GM03348 (cell line): ENCODE results near the gene AIF1.

Experiments used
- DNase-seq: peaks from one replicate; pipeline ENCODE4 v3.0.0; 2012; ENCODE audit warnings: low spot score

Gene AIF1

DNA sequence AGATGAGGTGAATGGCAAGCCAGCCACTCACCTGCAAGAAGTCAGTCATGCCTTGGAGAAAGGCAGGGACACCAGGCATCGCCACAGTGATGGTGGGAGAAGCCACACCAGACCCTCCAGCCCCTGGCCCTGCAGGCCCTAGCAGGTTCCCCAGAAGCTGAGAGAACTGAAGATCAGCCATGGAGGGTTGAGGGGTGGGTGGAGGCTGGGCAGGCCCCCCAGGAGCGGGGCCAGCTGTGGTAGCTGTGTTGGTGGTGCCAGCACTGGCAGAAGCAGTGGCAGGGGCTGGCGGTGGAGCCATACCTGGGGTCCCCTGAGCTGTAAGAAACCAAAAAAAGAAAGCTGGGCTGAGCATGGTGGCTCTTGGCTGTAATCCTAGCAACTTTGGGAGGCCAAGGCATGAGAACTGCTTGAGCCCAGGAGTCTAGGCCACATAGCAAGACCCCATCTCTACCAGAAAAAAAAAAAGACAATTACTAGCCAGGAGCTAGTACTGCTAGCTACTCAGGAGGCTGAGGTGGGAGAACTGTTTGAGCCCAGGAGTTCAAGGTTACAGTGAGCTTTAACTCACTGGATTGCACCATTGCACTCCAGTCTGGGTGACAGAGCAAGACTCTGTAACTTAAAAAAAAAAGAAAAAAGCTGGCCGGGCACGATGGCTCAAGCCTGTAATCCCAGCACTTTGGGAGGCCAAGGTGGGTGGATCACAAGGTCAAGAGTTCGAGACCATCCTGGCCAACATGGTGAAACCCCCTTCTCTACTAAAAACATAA lies 27.9 kb downstream of the AIF1 start:
- DNase-seq, result no peak

DNA sequence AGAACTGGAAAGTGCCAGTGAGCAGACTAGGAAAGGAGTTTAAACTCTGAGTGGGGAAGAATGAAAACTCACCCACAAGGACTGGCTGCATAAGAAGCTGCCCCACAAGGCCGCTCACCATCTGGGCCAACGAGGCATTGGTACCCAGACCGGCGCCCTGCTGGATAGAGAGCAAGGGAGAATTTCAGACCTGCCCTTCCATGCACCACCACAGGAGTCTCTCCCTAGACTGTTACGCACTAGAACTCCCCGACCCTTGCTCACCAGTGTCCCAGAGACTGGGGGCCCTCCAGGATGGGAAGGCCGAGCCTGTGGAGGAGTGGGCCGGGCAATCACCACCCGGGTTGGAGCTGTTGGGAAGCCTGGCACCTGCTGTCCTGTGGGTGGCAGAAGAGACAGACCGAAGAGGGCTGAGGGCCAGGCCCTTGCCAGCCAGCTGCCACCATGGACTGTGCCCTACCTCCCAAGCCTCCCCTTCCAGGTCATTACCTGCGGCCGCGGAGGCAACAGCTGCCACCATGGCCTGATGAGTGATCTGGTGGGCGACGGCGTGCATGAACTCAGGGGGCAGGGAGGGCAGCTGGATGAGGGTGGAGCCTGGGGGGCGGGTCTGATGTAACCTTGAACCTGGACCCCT lies 28.9 kb downstream of the AIF1 start:
- no peak for DNase-seq

DNA sequence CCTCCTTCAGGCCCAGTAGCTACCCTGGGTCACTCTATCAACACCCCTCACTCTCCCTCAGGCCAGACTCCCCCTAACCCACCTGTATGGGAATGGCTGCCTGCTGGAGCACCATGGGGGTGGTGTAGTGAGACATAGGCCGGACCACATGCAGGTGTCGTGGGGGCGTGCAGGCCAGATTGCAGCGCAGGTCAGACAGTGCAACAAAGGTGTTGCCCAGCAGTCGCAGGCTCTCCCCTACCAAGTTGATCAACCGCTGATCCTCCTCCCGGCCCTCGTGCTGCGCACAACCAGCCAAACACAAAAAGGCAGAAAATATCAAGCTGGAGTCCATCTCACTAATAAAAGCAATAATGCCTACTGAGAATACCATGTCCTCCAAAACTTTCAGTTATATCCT lies 30.3 kb downstream of the AIF1 start:
- no peak for DNase-seq

DNA sequence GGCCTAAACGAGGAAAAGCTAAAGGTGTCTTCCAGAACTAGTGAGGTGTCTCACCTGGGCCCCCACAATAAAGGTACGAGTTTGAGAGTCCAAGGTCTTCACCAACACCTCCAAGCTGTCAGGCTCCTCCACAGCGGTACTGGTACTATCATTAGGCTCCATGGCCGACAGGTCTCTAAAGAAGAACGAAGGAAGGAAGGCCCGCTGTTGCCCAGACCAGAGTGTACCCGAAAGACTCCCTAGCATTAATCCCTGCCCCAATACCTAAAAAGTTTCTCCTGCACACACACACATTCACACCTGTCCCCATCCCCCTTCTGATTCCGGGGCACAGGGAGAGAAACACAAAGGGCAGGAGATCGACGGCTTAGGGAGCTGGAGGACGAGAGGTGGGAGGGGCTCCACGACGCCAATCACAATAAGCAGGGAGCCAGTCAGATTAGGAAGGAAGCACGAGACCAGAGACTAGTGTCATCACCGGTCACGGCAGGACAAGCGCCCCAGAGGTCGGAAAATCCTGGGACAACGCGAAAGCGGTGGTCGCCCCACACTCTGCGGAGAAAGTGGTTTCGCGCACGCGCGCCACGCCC lies 36.7 kb downstream of the AIF1 start:
- peak; percentile 86 for DNase-seq

DNA sequence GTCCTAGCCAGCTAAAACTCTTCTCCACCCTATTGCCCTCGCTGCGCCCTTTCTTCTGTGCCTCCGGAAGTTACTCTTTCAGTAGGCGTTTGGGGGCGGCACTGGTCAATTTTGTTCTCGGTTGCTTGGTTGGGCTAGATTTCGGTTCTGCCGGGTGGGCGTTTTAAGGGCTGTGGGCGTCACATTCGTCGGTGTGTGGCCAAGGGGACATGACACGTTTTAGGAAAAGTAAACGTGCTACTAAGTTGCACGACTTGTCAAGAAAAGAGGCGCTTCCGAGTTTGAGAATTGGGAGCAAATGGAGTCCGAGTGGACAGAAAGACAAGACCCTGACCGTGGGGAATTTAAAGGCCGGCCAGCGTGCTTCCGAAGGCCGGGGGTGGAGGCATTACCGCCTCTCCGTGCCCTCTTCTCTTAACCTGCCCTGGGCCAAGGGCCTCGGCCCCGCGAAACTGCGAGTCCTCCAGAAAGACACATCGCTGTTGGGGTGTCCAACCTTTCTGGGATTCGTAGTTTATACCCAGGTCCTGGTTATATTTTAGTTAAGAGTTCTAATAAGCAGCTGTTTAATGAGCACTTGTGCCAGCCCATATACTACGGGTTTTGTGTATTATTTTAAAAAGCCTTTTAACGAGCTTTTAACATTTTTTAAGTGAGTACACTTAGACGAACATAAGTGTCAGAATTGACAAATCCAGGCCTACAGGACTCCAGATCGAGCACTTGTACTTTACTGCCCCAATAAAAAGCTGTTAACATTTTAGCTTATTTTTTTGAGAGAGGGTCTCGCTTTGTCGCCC lies 38.1 kb downstream of the AIF1 start:
- DNase-seq, result peak; percentile 91

DNA sequence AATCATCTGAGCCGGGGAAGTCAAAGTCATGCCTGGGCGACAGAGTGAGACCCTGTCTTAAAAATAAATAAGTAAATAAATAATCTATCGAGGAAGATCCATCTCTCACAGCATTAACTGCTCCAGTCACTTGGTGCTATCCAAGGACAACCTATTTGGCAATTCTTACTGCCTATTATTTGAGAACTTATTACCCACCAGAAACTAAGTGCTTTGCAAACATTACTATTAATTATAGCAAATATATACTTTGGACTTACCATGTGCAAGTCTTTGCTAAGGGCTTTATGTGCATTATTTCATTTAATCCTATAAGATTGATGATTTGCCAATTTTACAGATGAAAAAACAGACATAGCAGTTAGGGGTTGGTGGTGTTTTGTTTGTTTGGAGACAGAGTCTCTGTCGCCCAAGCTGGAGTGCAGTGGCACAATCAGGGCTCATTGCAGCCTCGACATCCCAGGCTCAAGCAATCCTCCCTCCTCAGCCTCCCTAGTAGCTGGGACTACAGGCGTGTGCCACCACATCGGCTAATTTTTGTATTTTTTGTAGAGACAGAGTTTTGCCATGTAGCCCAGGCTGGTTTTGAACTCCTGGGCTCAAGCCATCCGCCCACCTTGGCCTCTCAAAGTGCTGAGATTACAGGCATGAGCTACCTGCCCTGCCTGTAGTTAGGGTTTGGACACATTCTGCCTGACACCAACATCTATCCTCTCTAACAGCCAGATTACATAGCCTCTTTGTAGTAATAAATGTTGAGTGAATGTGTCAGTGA lies 39.7 kb downstream of the AIF1 start:
- no peak for DNase-seq

DNA sequence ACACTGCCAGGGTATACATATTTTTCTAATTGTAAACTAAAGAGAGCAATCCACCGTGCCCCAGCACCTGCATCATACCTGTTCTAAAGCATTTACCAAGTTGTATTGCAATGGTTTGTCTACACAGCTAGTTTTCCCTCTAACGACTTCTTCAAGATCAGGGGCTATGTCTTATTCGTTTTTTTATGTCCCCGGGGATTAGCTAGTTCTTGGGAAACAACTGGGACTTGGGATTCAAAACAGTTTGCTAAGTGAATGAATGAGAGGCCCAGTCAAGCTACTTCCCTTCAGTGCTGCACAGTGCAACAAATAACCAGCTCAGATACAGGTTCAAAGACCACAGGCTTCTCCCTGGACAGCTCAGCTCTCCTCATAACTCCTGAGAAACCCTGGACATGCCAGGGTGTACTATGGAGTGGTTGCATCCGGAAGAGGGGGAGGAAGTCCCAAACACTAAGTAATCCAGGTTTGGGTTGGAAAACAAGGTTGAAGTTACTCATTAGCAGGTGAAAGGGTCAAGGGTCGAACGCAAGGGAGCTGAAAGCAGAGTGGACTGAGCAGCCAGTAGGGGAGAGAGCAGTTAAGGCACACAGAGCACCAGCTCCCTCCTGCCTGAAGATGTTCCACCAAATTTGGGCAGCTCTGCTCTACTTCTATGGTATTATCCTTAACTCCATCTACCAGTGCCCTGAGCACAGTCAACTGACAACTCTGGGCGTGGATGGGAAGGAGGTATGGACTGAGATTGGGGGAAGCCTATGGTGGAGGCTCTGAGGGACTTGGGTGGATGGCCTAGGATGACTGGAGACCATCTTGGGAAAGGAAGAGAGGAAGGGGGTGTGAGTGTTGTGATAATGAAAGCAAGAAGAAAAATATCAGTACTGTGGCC lies 40.6 kb downstream of the AIF1 start, which contains the start of gene APOM:
Gene APOM (plus strand): TSS at position 546 of the 889 bp plus-strand sequence. CDS start 73 bp downstream, at position 619.
- DNase-seq, result no peak

DNA sequence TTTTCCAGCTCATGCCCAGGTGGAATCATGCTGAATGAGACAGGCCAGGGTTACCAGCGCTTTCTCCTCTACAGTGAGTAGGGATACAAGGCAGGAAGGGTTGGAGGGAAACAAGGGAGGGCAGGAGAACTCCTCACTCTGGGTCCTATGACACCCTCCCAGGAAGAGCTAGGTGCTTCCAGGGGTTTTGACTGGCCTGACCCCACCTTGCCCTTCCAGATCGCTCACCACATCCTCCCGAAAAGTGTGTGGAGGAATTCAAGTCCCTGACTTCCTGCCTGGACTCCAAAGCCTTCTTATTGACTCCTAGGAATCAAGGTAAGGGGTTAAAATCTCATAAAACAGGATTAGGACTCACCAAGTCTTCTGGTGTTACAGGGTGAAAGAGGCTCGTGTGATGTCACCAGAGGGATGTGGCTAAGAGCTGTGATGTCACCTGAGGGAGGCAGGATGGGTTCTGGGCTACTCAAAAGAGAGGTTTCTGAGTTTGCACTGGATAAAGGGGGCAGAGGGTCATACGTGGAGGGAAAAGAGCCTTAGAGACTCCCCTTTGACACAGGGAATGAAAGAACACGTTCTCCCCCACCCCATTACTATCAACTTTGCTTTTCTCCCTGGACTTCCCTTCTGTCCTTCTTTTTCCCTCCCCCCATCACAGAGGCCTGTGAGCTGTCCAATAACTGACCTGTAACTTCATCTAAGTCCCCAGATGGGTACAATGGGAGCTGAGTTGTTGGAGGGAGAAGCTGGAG lies 42.5 kb downstream of the AIF1 start:
- no peak for DNase-seq

DNA sequence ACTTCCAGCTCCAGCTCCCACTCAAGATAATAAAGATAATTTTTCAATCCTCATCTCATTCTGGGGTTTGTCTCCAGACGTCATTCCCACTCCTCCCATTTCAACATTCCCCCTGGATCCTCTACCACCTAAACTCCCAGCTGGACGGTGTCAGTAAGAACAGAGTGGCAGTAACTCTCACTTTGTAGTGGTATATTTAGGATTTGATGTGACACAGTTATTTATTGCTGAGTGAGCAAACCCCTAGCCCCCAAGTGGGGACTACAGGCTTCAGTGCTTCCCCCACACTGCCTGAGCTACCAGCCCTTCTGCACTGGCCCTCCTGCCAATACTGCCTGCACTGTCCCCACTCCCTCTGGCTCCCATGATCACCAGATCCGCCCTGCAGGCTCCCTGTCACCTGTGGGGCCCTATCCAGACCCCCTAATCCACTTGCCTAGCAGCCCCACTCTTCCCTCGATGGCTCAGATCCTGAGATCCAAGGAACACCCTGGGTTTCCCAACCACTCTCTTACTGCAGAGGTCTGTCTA lies 43.2 kb downstream of the AIF1 start:
- no peak for DNase-seq

DNA sequence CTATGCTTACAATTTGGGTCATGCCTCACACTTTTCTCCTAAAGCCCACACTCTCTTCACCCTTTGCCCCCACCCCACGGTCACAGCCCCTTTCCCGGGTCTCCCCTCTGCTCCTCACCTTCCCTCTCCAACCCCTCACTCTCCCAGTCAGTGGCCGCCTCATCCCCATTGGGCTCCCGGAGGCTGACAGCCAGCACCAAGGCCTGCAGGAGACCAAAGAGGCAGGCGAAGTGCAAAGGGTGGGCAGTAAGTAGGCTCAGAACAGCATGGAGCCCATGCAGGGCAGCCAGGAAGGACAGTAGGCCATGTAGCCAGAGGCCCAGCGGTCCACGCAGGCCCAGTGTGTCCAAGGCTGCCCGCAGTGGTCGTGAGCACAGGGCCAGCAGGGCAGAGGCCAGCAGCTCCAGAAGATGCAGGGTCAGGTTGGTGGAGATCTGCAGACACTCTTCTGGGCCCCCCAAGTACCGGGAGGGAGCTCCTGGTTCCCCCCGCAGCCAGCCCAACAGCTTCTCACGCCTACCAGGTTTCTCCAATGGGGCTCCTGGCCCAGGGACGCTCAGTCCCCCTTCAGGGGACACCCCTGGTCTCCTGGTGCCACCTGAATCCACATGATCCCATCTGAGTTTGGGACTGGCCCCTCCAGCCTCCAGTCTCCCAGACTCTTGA lies 44.1 kb downstream of the AIF1 start:
- DNase-seq, result no peak

DNA sequence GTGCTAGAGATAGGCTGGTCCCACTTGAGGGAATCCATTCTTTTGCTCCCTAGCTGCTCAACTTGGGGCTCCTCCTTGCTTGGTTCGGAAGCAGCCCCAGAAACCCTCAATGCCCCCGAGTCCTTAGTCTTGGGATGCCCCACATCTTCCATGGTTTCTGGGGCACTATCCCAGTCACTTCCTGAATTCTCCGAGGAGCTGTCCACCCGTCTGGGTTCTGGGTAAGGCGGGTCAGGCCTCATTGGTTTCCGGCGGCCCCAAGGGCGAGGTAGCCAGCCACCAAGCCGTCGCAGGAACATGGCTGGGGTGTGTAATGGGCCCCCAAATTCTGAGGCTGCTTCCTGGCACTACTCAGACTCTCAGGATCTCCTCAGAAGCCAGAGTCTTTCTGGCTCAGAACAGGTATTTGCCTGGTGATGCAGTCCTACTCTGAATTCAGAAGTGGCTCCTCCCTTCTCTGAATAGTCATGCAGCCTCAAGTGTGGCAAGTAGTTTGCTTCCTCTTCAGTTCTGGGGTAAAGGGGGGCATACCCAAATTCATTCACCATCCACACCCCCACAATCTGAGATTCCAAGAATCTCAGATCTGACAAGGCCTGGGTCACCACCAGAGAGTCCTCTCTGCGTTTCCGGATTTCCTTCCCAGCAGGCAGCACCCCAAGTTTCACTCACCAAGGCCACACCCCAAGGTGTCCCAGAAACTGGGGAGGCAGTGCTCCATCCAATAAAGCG lies 44.8 kb downstream of the AIF1 start:
- DNase-seq, result peak; percentile 42

DNA sequence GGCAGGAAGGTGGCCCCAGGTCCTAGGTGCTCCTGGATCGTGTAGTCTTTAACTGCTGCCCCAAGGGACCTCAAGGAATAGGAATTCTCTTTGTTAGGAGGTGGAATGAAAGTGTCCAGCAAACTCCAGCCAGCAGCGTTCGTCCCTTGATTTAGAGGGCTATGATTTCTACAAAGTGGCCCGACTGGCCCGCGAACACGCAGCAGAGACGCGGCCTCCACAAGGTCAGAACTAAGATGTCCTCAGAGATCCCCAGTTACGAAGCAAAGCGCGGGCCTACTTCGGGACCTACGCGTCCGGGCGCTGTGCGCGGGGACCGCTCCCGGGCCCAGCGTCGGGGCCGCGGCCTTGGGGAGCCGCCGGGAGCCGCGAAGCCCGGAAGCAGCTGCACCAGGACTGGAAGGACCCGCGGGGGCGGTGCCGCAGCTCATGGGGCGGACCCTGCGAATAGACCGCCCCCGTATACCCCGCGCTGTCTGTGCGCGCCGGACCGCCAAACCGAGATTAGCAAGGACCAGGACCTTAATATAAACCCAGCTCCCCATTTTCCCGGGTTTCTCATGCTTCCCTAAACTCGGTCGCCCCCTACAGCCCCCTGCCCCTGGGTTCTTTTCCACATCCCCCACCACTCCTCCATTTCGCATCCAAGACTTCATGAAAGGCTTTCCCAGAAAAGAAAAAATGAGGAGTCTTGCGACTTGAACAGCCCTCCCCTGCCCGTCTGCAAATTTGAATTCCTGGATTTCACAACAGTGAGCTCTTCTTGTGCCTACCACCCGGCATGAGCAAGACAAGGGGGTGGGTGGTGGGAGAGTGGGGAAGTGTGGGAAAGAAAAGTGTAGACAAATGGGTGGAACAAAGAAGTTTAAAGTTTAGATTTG lies 45.6 kb downstream of the AIF1 start, which contains the start of gene C6orf47:
Gene C6orf47 (minus strand): TSS at position 398 of the 881 bp plus-strand sequence. CDS start 831 bp downstream, outside the sequence.
- peak; percentile 93 for DNase-seq

DNA sequence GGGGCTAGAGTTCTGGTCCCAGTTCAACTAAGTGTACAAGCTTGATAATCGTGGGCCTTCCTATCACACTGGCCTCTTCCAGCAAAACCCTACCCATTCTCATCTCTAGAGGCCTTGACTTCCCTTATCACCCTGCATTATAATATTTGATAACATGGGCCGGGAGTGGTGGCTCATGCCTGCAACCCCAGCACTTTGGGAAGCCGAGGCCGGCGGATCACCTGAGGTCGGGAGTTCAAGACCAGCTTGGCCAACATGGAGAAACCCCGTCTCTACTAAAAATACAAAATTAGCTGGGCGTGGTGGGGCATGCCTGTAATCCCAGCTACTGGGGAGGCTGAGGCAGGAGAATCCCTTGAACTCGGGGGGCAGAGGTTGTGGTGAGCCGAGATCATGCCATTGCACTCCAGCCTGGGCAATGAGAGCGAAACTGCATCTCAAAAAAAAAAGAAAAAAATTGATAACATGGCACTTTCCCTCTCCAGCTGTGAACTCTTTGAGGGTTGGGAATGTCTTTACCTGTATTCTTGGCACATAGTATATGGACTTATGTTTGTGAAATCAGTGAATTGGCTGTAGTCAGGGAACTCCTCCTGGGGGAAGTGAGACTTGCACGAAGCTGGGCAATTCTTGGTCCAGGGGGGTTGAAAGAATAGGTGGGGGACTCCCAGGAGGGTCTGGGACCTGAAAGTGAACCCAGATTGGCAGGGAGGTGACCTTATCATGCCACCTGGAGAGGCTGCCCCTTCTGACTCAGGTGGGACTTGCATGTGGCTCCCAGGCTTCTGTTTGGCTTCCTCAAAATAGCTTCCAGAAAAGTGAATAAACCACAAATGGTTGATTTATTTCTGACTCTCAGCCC lies 46.5 kb downstream of the AIF1 start:
- no peak for DNase-seq

DNA sequence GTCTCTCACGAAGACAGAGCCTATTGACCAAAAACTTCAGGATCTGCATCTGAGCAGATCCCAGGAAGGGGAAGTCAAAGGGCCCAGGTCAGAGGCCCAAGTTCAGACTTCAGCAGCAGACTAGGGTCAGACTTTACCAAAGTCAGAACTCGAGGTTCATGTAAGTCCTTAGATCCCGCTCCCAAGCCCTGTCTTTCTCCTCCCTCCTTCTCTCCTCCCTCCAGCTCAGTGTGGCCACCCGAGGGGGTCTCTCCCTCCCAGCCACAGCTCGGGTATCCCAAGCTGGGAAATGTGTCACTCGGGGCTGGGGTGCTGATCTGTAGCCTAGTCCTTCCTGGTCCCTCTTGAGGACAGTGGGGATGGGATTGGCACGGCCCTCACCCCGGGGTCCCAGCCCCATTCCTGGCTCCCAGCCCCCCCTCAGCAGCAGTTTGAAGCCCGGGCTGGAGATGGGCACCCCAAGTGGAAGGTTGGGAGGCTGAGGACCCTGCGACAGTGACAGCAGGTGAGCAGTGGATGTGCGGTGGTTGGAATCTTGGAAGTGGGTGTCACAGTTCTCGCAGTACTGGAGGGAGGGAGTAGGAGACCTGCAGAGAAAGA lies 47.2 kb downstream of the AIF1 start:
- no peak for DNase-seq

DNA sequence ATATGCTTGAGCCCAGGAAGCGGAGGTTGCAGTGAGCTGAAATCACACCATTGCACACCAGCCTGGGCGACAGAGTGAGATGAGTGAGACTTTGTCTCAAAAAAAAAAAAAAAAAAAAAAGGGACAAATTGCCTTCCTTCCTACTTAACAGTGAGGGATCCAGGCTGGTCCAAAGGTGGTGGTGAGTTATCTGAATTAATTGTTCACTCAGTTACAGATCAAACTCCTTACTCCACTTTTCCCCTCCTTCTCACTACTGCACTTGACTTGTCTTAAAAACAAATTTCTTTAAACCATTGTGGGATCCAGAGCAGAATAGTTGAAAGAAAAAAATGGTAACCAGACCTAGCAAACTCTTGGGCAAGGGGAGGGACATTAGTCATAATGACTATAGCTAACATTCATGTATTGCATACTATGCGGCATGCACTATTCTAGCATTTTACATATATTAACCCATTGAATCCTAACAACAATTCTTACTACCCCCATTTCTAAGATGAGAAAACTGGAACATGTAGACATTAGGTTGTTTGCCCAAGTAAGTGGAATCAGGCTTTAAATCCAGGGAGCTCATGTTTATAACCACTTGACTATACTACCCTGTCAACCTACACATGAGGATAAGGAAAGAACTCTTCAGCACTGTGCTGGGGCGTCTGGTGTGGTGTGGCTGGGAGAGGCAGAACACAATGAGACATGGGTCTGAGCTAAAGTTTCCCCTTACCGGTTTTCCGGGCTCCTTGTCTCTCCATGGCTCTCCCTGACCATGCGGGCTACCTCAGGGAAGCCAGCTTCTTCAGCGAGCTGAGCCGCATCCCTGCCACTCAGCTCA lies 48.3 kb downstream of the AIF1 start:
- no peak for DNase-seq
